GM21447 (cell line): ENCODE data around the gene STRN4.

ENCODE experiments used
- ATAC-seq: cut with Tn5 transposase; IDR thresholded peaks from one replicate; pipeline ENCODE4 v1.9.1; 2021; ENCODE audit not compliant: unreplicated experiment

Gene STRN4

DNA sequence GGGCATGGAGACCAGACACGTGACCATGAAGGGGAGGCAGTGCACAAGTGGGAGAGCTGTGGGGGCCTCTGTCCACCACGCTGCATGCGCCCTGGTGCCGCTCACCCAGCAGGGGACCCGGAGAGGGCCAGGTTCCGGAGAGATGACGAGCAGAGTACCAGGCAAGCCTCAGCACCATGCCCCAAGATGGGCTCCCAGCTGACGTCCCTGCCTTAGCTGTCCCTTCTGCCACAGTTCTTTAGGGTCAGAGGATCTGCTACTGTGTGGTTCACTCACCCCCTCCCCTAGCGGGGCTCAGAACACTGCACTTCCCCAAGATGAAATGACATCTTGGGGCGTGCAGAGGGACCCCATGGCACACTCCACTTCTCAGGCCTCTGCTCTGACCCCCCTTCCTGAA is 19.7 kb downstream of the STRN4 start:
- ATAC-seq, result no peak

DNA sequence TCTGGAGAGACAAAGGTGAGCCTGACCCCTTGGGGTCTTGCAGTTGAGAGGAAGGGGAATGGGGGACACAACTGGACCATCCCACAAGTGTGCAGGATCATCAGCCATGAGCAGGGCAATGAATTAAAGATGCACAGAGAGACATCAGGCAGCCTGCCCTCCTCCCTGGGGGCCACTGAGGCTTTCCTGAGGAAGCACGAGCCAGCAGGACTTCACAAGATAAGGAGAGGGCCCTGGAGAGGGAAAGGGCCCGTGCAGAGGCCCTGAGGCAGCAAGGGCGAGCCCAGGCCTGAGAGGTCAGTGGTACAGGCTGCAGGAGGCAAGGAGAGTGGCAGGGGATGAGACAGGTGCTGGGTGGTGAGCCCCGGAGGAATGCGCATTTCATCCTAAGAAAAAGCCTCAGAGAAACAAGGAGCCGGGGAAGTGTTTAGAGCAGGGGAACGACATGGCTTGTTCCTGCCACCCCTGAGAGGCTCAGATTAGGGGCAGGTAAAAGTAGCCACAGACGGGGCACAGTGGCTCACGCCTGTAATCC is 20.3 kb downstream of the STRN4 start:
- ATAC-seq, result no peak

DNA sequence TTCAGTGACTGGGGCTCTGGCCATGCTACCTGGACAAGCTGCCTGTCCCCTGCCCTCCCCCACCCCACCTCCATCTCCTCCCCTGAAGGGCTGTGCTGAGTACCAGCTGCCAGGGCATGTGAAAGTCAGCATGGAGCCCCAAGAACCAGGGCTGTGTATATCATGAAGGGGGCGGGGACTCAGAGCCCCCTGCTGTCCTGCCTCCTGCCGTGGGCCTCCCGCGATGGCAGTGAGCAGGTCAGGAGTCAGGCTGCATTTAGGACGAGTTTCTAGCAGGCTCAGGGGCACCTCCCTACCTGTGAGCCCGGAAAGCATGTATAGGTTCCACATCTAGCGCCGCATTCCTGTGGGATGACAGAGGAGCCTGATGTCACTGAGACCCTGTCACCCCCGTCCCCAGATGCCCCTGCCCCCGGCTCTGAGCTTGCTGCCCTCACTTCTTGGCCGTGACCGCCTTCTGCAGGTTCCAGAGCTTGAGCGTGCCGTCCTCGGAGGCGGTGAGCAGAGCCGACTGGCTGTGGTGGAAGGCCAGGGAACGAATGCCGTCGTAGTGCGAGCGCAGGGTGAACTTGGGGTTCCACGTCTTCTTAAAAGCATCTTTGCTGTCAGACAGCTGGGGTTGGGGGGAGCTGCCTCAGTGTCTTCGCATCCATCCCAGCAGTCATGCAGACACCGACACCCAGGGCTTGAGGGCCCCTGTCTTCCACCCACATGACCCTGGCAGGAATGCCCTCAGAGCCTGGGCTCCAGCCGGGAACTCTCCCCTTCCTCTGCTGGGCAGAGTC is 21.0 kb downstream of the STRN4 start:
- ATAC-seq, result no peak

GRCh38 chr19:46724468-46724867 is 21.8 kb downstream of the STRN4 start:
- no peak for ATAC-seq

GRCh38 chr19:46723471-46723870 is 22.8 kb downstream of the STRN4 start:
- ATAC-seq, result no peak

GRCh38 chr19:46723023-46723461 is 23.2 kb downstream of the STRN4 start:
- ATAC-seq, result no peak

DNA sequence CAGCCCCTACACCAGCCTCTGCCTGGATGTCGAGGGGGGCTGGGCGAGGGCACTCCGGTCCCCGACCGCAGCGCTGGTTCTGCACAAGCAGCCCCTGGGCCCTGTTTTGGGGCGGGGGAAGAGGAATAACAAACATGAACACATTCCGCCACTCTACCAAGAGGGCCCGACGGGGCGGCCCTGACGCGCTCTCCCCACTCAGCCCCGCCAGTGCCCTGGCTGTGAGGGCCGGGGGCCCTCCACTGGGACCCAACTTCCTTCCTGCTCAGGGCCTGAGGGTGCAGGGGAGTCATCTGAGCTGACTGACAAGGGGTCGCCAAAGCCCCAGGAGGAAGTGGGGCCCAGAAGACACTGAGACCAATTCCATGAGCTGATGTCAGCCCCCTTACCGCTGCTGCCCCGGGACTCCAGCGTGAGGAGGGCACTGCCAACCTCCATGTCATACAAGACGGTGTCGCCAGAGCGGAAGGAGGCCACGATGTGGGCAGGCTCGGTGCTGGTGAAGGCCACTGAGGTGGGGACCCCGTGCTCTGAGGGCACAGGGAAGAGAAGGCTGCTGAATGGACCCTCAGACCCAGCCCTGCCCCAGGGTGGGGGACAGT is 23.7 kb downstream of the STRN4 start:
- ATAC-seq, result no peak

DNA sequence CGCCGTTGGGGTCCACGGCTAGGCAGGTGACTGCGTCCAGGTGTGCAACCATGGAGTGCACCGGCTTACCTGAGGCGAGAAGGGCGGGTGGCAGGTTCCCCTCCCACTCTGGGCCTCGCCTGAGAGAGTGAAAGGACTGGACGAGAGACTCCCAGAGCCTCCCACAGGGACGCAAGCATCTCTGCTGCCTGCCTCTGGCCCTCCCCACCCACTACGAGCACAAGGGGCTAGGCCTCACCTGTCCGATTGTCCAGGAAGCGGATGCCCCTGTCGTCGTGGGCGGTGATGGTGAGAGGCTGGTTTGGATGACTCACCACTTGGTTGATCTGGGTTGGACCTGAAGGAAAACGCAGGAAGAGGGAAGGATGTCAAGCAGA is 24.3 kb downstream of the STRN4 start:
- ATAC-seq, result no peak

- no peak for ATAC-seq
Observed at GRCh38 chr19:46721269-46722003, 24.8 kb downstream of the STRN4 start.

DNA sequence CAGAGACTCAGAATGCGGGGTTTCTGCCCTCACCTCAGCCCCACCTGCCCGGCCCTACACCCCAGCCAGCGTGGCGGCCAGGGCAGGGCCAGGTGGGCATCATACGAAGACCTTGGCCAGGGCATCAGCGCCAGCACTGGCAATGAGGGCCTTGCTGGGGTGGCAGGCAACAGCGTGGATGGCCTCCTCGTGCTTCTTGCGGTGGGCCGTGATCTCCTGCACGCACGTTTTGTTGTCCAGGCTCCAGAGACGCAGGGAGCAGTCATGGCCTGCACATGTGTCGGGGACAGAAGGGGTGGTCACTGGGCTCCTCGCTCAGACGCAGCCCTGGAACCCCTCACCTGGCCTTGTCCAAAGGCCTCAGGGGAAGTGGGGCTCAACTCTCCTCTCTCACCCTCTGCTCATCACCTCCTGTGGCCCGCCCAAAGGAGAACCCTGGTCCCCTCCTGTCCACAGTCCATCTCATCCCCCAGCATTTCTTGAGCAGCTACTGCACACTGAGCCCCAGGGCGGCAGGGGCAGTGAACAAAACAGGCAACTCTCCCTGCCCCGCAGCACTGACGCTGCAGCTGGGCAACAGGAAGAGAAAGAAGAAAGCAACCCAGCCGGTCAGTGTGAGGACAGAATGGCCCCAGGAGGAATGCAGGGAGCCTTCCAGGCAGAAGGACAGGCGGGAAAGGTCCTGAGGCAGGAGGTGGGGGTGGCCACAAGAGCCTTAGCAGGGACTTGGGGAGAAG is 25.6 kb downstream of the STRN4 start:
- ATAC-seq, result no peak

- no peak for ATAC-seq
Observed at GRCh38 chr19:46719629-46720502, 26.4 kb downstream of the STRN4 start.

GRCh38 chr19:46718934-46719622 is 27.2 kb downstream of the STRN4 start:
- peak; percentile 37 for ATAC-seq

DNA sequence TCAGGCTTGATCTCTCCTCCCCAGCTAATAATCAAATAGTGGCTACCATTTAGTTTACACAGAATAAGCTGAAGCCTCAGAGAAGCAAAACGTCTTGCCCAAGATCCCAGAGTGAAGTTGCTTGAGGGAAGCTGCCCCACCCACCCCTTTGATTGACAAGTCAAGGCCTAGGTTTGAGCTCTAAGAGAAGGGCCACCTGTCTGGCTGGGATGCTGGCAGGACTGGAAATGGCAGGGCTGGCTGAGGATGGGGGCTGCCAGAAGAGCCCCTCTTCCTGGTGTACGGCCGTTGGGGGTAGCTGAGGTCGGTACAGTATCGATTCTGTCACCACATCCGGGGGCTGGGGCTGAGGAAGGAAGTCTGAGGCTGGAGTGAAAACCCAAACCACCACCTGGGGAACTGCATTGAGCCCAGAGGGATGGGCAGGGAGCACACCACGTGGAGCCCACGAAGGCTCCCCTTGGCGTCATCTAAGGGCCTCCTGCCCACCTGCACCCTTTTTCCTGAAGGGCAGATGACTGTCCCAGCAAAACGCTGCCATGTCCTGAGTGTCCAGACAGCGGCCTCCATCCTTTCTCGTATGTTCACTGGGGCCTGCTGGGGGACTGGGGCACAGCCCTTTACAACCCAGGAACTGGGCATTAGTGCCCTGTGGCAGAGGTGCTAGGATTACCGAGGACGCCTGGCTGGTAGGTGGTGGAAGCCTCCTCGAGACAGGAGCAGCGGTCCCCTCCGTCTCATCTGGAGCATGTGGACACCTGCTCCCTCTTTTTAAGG is 27.9 kb downstream of the STRN4 start:
- peak; percentile 35 for ATAC-seq

DNA sequence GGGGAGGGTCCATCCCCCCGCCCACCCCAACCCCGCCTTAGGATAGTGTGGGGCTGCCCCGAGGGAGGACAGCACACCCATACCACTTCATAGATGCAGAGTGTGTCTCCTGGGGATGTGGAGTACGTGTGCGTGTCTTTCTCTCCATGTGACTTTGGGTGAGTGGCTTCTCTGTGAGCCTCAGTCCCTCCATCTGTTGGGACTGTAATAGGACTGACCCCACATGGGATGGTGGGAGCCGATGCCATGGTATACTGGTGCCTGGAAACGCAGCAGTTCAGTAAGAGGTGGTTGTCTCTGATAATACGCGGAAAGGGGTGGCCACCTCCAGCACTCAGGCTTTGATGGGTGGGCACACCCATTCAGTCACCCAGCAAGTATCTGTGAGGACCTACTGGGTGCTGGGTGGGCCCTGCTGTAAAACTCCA is 28.5 kb downstream of the STRN4 start:
- no peak for ATAC-seq

DNA sequence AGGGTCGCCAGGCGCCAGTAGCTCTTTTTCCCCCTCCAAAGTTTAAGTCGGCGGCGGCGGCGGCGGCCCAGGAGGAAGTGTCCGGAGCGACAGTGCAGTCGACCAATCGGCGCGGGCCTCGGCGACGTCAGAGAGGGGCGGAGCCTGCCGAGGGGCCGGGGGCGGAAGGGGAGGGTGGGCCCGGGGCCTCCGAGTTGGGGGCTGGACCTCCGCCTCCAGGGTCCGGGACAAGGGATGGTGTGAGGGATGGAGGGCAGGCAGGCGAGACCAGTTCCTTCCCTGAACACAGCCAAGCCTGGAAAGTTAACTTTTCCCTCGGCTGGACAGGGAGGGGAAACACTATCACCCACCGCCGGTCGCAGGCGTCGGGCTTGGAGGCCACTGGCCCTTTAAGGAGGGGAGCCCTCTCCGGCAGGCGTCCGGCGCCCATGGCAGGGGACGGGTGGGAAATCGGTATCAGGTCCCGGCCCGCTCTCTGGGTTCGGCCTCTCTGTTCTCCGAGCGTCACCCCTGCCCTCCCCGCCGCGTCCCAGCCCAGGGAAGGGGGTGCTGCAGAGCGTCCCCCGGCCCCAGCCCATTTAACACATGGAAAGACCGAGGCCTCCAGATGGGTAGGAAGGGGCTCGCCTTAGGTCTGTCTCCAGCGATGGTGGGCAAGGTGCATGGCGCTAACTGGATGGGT is 29.1 kb downstream of the STRN4 start, which contains the start of gene PRKD2:
Gene PRKD2, minus strand, starts transcription at position 81 of the 682 bp plus-strand sequence. CDS start 744 bp downstream, outside the sequence.
- ATAC-seq, result no peak

DNA sequence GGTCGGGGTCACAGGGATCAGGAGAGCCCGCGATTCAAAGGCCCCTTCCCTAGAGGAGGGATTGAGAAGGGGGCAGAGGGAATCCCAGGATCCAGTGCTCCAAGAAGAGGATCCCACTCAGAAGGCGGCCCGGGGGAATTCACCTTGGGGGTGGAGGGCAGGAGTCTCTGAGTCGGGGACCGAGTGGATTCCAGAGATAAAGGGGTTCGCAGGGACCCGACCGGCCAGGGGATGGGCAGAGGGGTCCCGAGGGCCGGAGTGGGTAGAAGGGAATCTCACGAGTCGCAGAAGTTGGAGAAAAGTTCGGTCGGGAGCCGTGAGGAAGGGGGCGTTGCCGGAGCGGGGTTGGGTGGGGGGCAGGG is 29.6 kb downstream of the STRN4 start:
- ATAC-seq, result no peak

DNA sequence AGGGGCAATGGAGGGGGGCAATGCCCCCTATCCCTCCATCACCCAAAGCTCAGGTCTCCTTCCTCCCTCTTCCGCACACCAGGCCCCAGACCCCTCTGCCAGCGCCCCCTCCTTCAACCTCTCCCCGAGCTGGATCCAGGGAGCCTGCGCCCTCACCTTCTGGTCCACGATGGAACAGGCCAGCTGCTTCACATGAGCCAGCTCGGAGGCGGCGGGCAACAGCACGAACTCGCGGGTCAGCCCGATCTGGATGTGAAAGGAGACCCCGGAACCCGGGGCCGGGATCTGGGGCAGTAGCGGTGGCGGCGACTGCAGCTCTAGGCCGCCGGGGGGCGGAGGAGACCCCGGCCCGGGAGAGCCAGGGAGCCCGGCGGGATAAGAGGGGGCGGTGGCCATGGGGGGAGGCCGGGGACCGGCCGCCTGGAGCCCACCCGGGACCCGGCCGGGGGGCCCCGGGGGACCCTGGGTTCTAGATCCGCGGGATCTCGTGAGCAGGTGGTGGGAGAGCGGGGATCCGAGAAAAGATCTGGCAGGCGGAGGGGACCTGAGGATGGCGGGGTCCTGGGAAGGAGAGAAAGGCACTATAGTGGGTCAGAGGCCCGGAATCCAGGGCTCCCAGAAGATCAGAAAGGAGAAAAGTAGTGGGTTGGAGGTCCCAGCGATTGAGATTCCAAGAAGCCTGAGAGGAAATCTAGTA is 30.1 kb downstream of the STRN4 start:
- ATAC-seq, result no peak

DNA sequence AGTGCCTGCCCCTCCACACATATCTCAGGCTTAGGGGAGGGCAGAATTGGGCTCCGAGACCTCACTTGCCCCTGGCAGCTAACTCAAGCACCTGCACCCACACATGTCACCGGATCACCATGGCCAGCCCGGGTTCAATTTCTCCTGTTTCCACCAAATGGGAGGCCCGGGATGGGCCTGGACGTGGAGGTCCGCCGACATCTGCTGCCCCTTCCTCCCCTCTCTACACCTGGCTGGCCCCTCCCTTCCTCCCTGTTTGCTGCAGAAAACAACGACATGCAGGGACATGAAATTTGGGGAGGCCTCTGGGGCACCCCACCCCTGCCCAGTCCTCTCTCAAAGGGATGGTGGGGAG is 30.7 kb downstream of the STRN4 start:
- no peak for ATAC-seq
